ENCODE data around the gene SLC22A14.

DNA sequence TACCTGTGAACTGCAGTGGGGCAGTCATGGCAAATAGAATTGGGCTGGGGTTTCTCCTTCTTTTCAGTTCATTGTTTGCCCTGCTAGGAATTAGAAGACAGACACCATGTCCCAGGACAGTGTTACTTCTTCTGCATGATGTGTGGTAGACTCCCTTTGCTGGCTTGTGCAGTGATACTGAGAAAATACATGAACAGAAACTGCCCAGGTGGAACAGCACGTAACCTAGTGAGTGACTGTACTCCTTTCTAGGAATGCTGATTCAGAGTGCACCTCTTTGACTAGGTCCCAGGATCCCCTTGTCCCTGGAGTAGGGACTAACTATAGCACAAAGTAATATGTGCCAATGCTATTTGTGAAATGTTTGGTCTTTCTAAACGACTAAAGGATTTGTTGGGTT lies 27.2 kb upstream of the SLC22A14 start:
- no peak for TF ChIP-seq POLR2A (IDR thresholded peaks at IDR 0.05)
- TF ChIP-seq, protein P1, sequence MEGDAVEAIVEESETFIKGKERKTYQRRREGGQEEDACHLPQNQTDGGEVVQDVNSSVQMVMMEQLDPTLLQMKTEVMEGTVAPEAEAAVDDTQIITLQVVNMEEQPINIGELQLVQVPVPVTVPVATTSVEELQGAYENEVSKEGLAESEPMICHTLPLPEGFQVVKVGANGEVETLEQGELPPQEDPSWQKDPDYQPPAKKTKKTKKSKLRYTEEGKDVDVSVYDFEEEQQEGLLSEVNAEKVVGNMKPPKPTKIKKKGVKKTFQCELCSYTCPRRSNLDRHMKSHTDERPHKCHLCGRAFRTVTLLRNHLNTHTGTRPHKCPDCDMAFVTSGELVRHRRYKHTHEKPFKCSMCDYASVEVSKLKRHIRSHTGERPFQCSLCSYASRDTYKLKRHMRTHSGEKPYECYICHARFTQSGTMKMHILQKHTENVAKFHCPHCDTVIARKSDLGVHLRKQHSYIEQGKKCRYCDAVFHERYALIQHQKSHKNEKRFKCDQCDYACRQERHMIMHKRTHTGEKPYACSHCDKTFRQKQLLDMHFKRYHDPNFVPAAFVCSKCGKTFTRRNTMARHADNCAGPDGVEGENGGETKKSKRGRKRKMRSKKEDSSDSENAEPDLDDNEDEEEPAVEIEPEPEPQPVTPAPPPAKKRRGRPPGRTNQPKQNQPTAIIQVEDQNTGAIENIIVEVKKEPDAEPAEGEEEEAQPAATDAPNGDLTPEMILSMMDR (IDR thresholded peaks at IDR 0.05): no peak
- TF ChIP-seq POLR2AphosphoS5 (IDR thresholded peaks at IDR 0.05): no peak
